Measurements from ENCODE around the gene INSYN1.

DNA sequence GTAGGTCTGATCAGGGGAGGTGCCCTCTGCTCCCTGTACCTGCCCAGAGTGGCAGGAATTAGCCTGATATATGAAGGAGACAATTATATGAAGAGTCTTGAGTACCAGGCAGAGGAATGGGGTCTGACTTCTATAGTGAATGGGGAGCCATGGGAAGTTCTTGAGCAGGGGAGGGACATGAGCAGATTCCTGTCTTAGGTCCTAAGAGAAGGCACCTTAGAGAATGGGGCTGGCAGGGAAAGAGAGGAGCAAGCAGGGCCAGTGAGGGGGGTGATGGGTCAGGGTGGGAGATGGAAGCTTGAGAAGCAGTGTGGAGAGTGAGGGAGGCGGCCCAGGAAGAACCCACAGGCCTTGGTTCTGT is 56.5 kb downstream of the INSYN1 start:
- TF ChIP-seq, protein P1, sequence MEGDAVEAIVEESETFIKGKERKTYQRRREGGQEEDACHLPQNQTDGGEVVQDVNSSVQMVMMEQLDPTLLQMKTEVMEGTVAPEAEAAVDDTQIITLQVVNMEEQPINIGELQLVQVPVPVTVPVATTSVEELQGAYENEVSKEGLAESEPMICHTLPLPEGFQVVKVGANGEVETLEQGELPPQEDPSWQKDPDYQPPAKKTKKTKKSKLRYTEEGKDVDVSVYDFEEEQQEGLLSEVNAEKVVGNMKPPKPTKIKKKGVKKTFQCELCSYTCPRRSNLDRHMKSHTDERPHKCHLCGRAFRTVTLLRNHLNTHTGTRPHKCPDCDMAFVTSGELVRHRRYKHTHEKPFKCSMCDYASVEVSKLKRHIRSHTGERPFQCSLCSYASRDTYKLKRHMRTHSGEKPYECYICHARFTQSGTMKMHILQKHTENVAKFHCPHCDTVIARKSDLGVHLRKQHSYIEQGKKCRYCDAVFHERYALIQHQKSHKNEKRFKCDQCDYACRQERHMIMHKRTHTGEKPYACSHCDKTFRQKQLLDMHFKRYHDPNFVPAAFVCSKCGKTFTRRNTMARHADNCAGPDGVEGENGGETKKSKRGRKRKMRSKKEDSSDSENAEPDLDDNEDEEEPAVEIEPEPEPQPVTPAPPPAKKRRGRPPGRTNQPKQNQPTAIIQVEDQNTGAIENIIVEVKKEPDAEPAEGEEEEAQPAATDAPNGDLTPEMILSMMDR (conservative IDR thresholded peaks at IDR 0.05 in 1 of 2, IDR thresholded peaks at IDR 0.05 in 1 of 2; ENCODE audit: extremely low read depth in 1 of 2, insufficient read depth in 1 of 2, low read depth in 1 of 2, low read length in 2 of 2) = no peak
- TF ChIP-seq EZH2 (IDR thresholded peaks at IDR 0.05; ENCODE audit: borderline replicate concordance, low read length) = no peak
